Medulla oblongata (tissue), 1 donor: ENCODE data around the gene PSTPIP1.

Source experiments
- DNase-seq: peaks from one replicate; pipeline ENCODE4 v3.0.0-alpha.2; 2015; ENCODE audit errors: extremely low spot score

Gene PSTPIP1

GRCh38 chr15:76978522-76979330 is 16.2 kb upstream of the PSTPIP1 start:
- no peak for DNase-seq

GRCh38 chr15:76979331-76979925 is 15.5 kb upstream of the PSTPIP1 start:
- no peak for DNase-seq

GRCh38 chr15:76979996-76980520 is 14.9 kb upstream of the PSTPIP1 start:
- DNase-seq: no peak

GRCh38 chr15:76982356-76982755 is 12.6 kb upstream of the PSTPIP1 start:
- no peak for DNase-seq

- DNase-seq: no peak
Measured at GRCh38 chr15:76982756-76983155, 12.2 kb upstream of the PSTPIP1 start.

GRCh38 chr15:76983590-76984375 is 11.1 kb upstream of the PSTPIP1 start:
- DNase-seq: no peak

- no peak for DNase-seq
Measured at GRCh38 chr15:76986743-76987142, 8.2 kb upstream of the PSTPIP1 start.

GRCh38 chr15:76987276-76987675 is 7.7 kb upstream of the PSTPIP1 start:
- no peak for DNase-seq

- DNase-seq: peak; percentile 35
Measured at GRCh38 chr15:76987896-76988860, 6.7 kb upstream of the PSTPIP1 start.

- DNase-seq: peak; percentile 39
Measured at GRCh38 chr15:76988867-76989780, 5.8 kb upstream of the PSTPIP1 start.

- no peak for DNase-seq
Measured at GRCh38 chr15:76991048-76991447, 3.9 kb upstream of the PSTPIP1 start.

- DNase-seq: peak; percentile 68
Measured at GRCh38 chr15:76991741-76992645, 2.9 kb upstream of the PSTPIP1 start.

- DNase-seq: no peak
Measured at GRCh38 chr15:76993114-76993725, 1.7 kb upstream of the PSTPIP1 start.

GRCh38 chr15:76994001-76994400 is 925 bp upstream of the PSTPIP1 start:
- no peak for DNase-seq

GRCh38 chr15:76994496-76994895 is 430 bp upstream of the PSTPIP1 start:
- no peak for DNase-seq

- no peak for DNase-seq
Measured at GRCh38 chr15:76996076-76996525, 1.2 kb downstream of the PSTPIP1 start.

GRCh38 chr15:76996526-76997401 is 1.8 kb downstream of the PSTPIP1 start:
- DNase-seq: peak; percentile 62
